GM23338 (cell line): ENCODE measurements around the gene OR2T5. TPM values are rescaled to one million over a fixed set of nuclear protein-coding genes. Genes with fewer than 3 reads are reported as not detected.
"Not testable (repeated sequence)": the region's sequence is repeated elsewhere in the genome, so short reads cannot be mapped to it uniquely, and the experiment has no call there.

Experiments used
- ATAC-seq: fragments of 200-7000 bp; cut with Tn5 transposase; 3 replicates; pipeline ENCODE4 v1.9.1; 2020
- DNase-seq: peaks from one replicate; pipeline ENCODE4 v3.0.0-alpha.2; 2015; ENCODE audit warnings: low spot score
- H2AFZ ChIP-seq: fragments of 200-600 bp; sonication (generic); 2 replicates; pipeline ENCODE4 v1.8.0; 2016; ENCODE audit warnings: antibody characterized with exemption, mild to moderate bottlenecking, moderate library complexity
- H3F3A ChIP-seq: fragments of 200-600 bp; sonication (generic); replicated peaks from 2 replicates; pipeline ENCODE4 v1.8.0; 2017; ENCODE audit warnings: antibody characterized with exemption, mixed run types, low read depth
- H3K27ac ChIP-seq: fragments of 200-600 bp; sonication (generic); 2 replicates; pipeline ENCODE4 v1.6.1; 2016; ENCODE audit warnings: low read depth
- H3K27me3 ChIP-seq: fragments of 200-600 bp; sonication (generic); 2 replicates; pipeline ENCODE4 v1.8.0; 2016; ENCODE audit warnings: mild to moderate bottlenecking, mixed run types, moderate library complexity; ENCODE audit not compliant: insufficient read depth
- H3K36me3 ChIP-seq: fragments of 200-600 bp; sonication (generic); 2 replicates; pipeline ENCODE4 v1.8.0; 2016; ENCODE audit warnings: mild to moderate bottlenecking; ENCODE audit not compliant: insufficient read depth
- H3K4me1 ChIP-seq: fragments of 200-600 bp; sonication (generic); 2 replicates; pipeline ENCODE4 v1.8.0; 2016; ENCODE audit warnings: mild to moderate bottlenecking, moderate library complexity; ENCODE audit not compliant: insufficient read depth
- H3K4me2 ChIP-seq: fragments of 200-600 bp; sonication (generic); 2 replicates; pipeline ENCODE4 v1.7.1; 2017; ENCODE audit warnings: mixed run types
- H3K4me3 ChIP-seq: fragments of 200-600 bp; sonication (generic); 2 replicates; pipeline ENCODE4 v1.6.1; 2016; ENCODE audit warnings: mixed run types
- H3K79me2 ChIP-seq: fragments of 200-600 bp; sonication (generic); replicated peaks from 2 replicates; pipeline ENCODE4 v1.8.0; 2017; ENCODE audit warnings: mild to moderate bottlenecking; ENCODE audit not compliant: insufficient read depth
- H3K9me2 ChIP-seq: fragments of 200-600 bp; sonication (generic); 2 replicates; pipeline ENCODE4 v1.8.0; 2017; ENCODE audit not compliant: insufficient read depth
- H4K20me1 ChIP-seq: fragments of 200-600 bp; sonication (generic); replicated peaks from 2 replicates; pipeline ENCODE4 v1.8.0; 2017; ENCODE audit warnings: mild to moderate bottlenecking; ENCODE audit not compliant: insufficient read depth
- H3K27ac Mint-ChIP-seq: 2 replicates; pipeline ENCODE4 v1.8.0; 2020; ENCODE audit warnings: inconsistent platforms, mild to moderate bottlenecking, moderate library complexity, mixed read lengths
- H3K27me3 Mint-ChIP-seq: 3 replicates; pipeline ENCODE4 v1.8.0; 2022; ENCODE audit warnings: low read depth, mild to moderate bottlenecking, moderate library complexity, mixed read lengths, inconsistent platforms; ENCODE audit not compliant: insufficient read depth, poor library complexity
- H3K36me3 Mint-ChIP-seq: 3 replicates; pipeline ENCODE4 v1.8.0; 2021; ENCODE audit warnings: low read depth, mild to moderate bottlenecking, inconsistent platforms, moderate library complexity, mixed read lengths
- H3K4me1 Mint-ChIP-seq: 3 replicates; pipeline ENCODE4 v1.8.0; 2020; ENCODE audit warnings: mild to moderate bottlenecking, inconsistent platforms, mixed read lengths
- H3K4me3 Mint-ChIP-seq: 3 replicates; pipeline ENCODE4 v1.8.0; 2021; ENCODE audit warnings: moderate library complexity, mild to moderate bottlenecking, inconsistent platforms, mixed read lengths
- H3K9me3 Mint-ChIP-seq: 3 replicates; pipeline ENCODE4 v1.8.0; 2020; ENCODE audit warnings: moderate library complexity, mild to moderate bottlenecking, inconsistent platforms, mixed read lengths
- polyA plus RNA-seq: library from polyadenylated mRNA; unstranded; fragments of >200 nt; fragmentation: Nextera tagmentation; extraction: Ambion mirVana; gene quantifications from 2 replicates; pipeline ENCODE4 v1.2.1, GENCODE V29; 2016
- total RNA-seq: library from RNA; depleted of rRNA; stranded (reverse); fragments of >200 nt; shearing (Covaris generic); gene quantifications from 2 replicates; pipeline ENCODE4 v1.2.3, GENCODE V29; 2014

Gene OR2T5
- total and polyA plus RNA-seq, 2 experiments from 2014 or later, result not detected

GRCh38 chr1:248448409-248449074 lies 39.8 kb upstream of the OR2T5 start:
- peaks cover 48% of the 10 kb centered on the region for H3K9me3 Mint-ChIP-seq
- not testable (repeated sequence) for H2AFZ ChIP-seq, H3K27ac ChIP-seq, H3K36me3 ChIP-seq, H3K4me1 ChIP-seq, H3K4me2 ChIP-seq, H3F3A ChIP-seq, H3K9me2 ChIP-seq, H3K27me3 Mint-ChIP-seq, ATAC-seq, H4K20me1 ChIP-seq, H3K27me3 ChIP-seq, H3K4me1 Mint-ChIP-seq, H3K27ac Mint-ChIP-seq, H3K4me3 ChIP-seq, H3K36me3 Mint-ChIP-seq, DNase-seq, H3K4me3 Mint-ChIP-seq, H3K79me2 ChIP-seq

DNA sequence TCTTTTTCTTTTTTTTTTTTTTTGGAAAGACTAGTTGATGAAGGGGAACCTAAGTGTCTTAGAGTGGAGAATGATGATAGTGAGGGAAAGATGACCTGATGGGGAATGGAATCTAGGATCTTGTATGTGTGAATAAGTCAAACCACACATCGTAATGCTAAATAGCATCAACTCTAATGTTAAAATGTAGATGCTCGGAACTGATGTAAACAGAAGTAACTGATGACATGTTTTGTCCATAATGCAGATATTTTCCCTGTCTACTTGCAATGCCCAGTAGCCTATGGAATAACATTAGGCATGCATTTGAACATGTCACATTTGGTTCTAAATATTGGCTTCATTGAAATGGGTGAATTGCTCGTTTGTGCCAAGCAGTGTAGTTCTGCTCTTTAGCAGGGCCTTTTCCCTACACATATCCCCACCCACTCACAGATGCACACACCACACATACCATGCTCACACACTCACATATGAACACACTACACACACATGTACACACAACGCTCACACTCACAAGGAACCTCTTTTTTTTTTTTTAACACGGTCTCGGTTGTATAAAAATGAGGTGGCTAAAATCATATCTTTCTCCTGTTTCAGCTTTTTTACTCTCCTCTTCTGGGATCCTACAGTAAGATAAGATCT lies 38.4 kb upstream of the OR2T5 start:
- H3K4me3 Mint-ChIP-seq, H3K9me2 ChIP-seq, H3K27ac ChIP-seq, H3K4me2 ChIP-seq, H3K27ac Mint-ChIP-seq, H3K36me3 Mint-ChIP-seq, H3K4me1 Mint-ChIP-seq, H3K36me3 ChIP-seq, H3K27me3 Mint-ChIP-seq, H3K4me1 ChIP-seq, H3K4me3 ChIP-seq, H2AFZ ChIP-seq, DNase-seq, H3K27me3 ChIP-seq, H3K79me2 ChIP-seq, ATAC-seq, H3F3A ChIP-seq, H4K20me1 ChIP-seq: not testable (repeated sequence)
- H3K9me3 Mint-ChIP-seq, result peaks cover 38% of the 10 kb centered on the region

- DNase-seq, H3K27me3 Mint-ChIP-seq, H3K27me3 ChIP-seq, H4K20me1 ChIP-seq, ATAC-seq, H3K4me3 ChIP-seq, H3K79me2 ChIP-seq, H3K27ac Mint-ChIP-seq, H3K27ac ChIP-seq, H2AFZ ChIP-seq, H3K9me2 ChIP-seq, H3K36me3 Mint-ChIP-seq, H3K4me1 ChIP-seq, H3F3A ChIP-seq, H3K4me3 Mint-ChIP-seq, H3K4me2 ChIP-seq, H3K4me1 Mint-ChIP-seq, H3K36me3 ChIP-seq: not testable (repeated sequence)
- H3K9me3 Mint-ChIP-seq, result peaks cover 33% of the 10 kb centered on the region
Measured at GRCh38 chr1:248450466-248451145, 37.8 kb upstream of the OR2T5 start.

GRCh38 chr1:248453619-248454018 lies 34.8 kb upstream of the OR2T5 start:
- not testable (repeated sequence) for H3K9me2 ChIP-seq, H3K4me3 Mint-ChIP-seq, H4K20me1 ChIP-seq, H3K4me2 ChIP-seq, H3K4me1 Mint-ChIP-seq, H3K79me2 ChIP-seq, H3K4me1 ChIP-seq, H3K27me3 Mint-ChIP-seq, H3K27me3 ChIP-seq, H3K27ac Mint-ChIP-seq, H3K4me3 ChIP-seq, H3K36me3 Mint-ChIP-seq, H2AFZ ChIP-seq, DNase-seq, ATAC-seq, H3K36me3 ChIP-seq, H3K27ac ChIP-seq, H3F3A ChIP-seq
- H3K9me3 Mint-ChIP-seq, result peaks cover 27% of the 10 kb centered on the region

DNA sequence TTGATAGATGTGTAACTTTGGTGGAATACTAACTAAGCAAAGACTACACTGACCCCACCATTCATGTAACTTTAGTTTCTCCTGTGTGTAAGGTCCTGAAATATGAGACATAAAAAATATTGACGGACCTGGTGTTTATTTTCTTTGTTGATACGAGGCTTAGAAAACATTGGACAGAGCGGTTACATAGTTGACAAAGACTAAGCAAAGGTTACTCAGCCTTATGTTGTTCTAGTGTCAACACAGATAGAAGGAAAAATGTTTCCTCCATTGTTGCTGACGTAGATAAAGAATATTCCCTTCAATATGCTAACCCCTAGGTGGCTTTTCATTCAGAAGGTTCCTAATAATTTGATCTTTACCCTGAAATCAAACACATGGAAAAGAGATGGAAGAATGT lies 33.3 kb upstream of the OR2T5 start:
- H3F3A ChIP-seq, H3K27ac Mint-ChIP-seq, H4K20me1 ChIP-seq, H3K27me3 ChIP-seq, H3K4me1 Mint-ChIP-seq, H3K4me3 Mint-ChIP-seq, H3K4me1 ChIP-seq, H3K4me3 ChIP-seq, H3K27me3 Mint-ChIP-seq, H3K4me2 ChIP-seq, H2AFZ ChIP-seq, H3K9me2 ChIP-seq, H3K36me3 ChIP-seq, H3K79me2 ChIP-seq, H3K27ac ChIP-seq, DNase-seq, ATAC-seq, H3K36me3 Mint-ChIP-seq: not testable (repeated sequence)
- H3K9me3 Mint-ChIP-seq, result peaks cover 40% of the 10 kb centered on the region

GRCh38 chr1:248456635-248457034 lies 31.8 kb upstream of the OR2T5 start:
- not testable (repeated sequence) for H3K79me2 ChIP-seq, H3K4me3 ChIP-seq, H3K9me2 ChIP-seq, H3K4me3 Mint-ChIP-seq, H3K36me3 ChIP-seq, H3K27me3 ChIP-seq, H2AFZ ChIP-seq, H3K4me1 ChIP-seq, H3K4me2 ChIP-seq, H4K20me1 ChIP-seq, ATAC-seq, DNase-seq, H3K27me3 Mint-ChIP-seq, H3K27ac ChIP-seq, H3K4me1 Mint-ChIP-seq, H3K27ac Mint-ChIP-seq, H3F3A ChIP-seq, H3K36me3 Mint-ChIP-seq
- H3K9me3 Mint-ChIP-seq, result peaks cover 47% of the 10 kb centered on the region
